ENCODE data around the gene EDNRB.
"Not testable (repeated sequence)": the region's sequence is repeated elsewhere in the genome, so short reads cannot be mapped to it uniquely, and the experiment has no call there.

The EDNRB gene

GRCh38 chr13:77871596-77871995, 47.0 kb downstream of the EDNRB start:
- peaks cover 9% of the 10 kb centered on the region for H3K4me1 ChIP-seq (ENCODE audit: insufficient read depth, low read length)
- no peak overlapping the region for H3K9ac ChIP-seq (ENCODE audit: low read depth, low read length)
- 0 out of 2 replicates have a peak, but pooled peaks cover 9% of the 10 kb centered on the region for H3K9me3 ChIP-seq (ENCODE audit: insufficient read depth, low read depth, low read length)
- H3K27ac ChIP-seq (ENCODE audit: low read depth, low read length), result no peak overlapping the region
- H3K36me3 ChIP-seq (ENCODE audit: insufficient read depth, low read length), result no peaks in the 10 kb centered on the region
- no peaks in the 10 kb centered on the region for H3K27me3 ChIP-seq (ENCODE audit: insufficient read depth, low read length)
- H3K4me3 ChIP-seq (ENCODE audit: low read length), result no peak overlapping the region

GRCh38 chr13:77868717-77869116, 49.9 kb downstream of the EDNRB start:
- H3K27me3 ChIP-seq (ENCODE audit: insufficient read depth, low read length), result no peaks in the 10 kb centered on the region
- 98% methylated on average over 1 of the region's 1 CpG for WGBS
- H3K9ac ChIP-seq (ENCODE audit: low read depth, low read length), result no peak overlapping the region

GRCh38 chr13:77866971-77867370, 51.7 kb downstream of the EDNRB start:
- H3K4me1 ChIP-seq (ENCODE audit: insufficient read depth, low read length), result no peaks in the 10 kb centered on the region; the same call in 1 of the 2 replicates

More at GRCh38 chr13:77868717-77869116, 49.9 kb downstream of the EDNRB start:
- 0 out of 2 replicates have a peak, but pooled peaks cover 9% of the 10 kb centered on the region for H3K9me3 ChIP-seq (ENCODE audit: insufficient read depth, low read depth, low read length)
- H3K36me3 ChIP-seq (ENCODE audit: insufficient read depth, low read length), result no peaks in the 10 kb centered on the region
- H3K4me3 ChIP-seq (ENCODE audit: low read length), result no peak overlapping the region
- H3K4me1 ChIP-seq (ENCODE audit: insufficient read depth, low read length), result no peaks in the 10 kb centered on the region
- H3K27ac ChIP-seq (ENCODE audit: low read depth, low read length), result no peak overlapping the region

DNA sequence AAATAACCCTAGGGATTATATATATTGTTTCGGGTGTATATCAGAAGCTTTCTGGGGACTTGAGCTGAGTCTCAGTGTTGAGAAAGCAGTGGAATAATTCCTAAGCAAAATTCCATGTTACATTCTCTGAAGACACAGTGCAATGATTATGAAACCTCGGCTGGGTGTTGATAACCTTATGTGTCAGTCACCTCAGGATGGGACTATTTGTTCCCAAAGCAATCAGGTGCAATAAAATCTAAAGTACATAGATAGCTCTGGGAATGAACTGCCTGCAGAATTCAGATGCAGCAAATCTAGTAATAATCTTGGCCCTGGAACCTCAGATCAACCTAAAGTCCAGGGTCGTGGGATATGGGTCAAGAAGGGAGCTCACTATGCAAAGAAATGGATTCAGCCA, 53.0 kb downstream of the EDNRB start:
- 0 out of 2 replicates have a peak, but pooled peaks cover 9% of the 10 kb centered on the region for H3K9me3 ChIP-seq (ENCODE audit: insufficient read depth, low read depth, low read length)
- H3K27me3 ChIP-seq (ENCODE audit: insufficient read depth, low read length), result no peaks in the 10 kb centered on the region
- H3K4me1 ChIP-seq (ENCODE audit: insufficient read depth, low read length), result peaks cover 6% of the 10 kb centered on the region; the same call in 1 of the 2 replicates
- no peak overlapping the region for H3K9ac ChIP-seq (ENCODE audit: low read depth, low read length)
- 85% methylated on average over 3 of the region's 3 CpGs for WGBS
- H3K27ac ChIP-seq (ENCODE audit: low read depth, low read length), result no peak overlapping the region
- no peaks in the 10 kb centered on the region for H3K36me3 ChIP-seq (ENCODE audit: insufficient read depth, low read length)
- no peak overlapping the region for H3K4me3 ChIP-seq (ENCODE audit: low read length)

More at GRCh38 chr13:77866971-77867370, 51.7 kb downstream of the EDNRB start:
- Histone ChIP-seq H3K9ac (ENCODE audit: low read depth, low read length) (no peak overlapping the region), H3K9me3 (ENCODE audit: insufficient read depth, low read depth, low read length) (0 out of 2 replicates have a peak, but pooled peaks cover 9% of the 10 kb centered on the region), H3K36me3 (ENCODE audit: insufficient read depth, low read length) (no peaks in the 10 kb centered on the region), H3K27me3 (ENCODE audit: insufficient read depth, low read length) (no peaks in the 10 kb centered on the region), H3K27ac (ENCODE audit: low read depth, low read length) (no peak overlapping the region), H3K4me3 (ENCODE audit: low read length) (no peak overlapping the region)

- peaks cover 24% of the 10 kb centered on the region for H3K4me1 ChIP-seq (ENCODE audit: insufficient read depth, low read length)
- 0 out of 2 replicates have a peak, but pooled peaks cover 8% of the 10 kb centered on the region for H3K9me3 ChIP-seq (ENCODE audit: insufficient read depth, low read depth, low read length)
- no peaks in the 10 kb centered on the region for H3K27me3 ChIP-seq (ENCODE audit: insufficient read depth, low read length)
- H3K9ac ChIP-seq (ENCODE audit: low read depth, low read length), result no peak overlapping the region
- WGBS, result 80% methylated on average over 3 of the region's 3 CpGs
- H3K27ac ChIP-seq (ENCODE audit: low read depth, low read length), result no peak overlapping the region
- no peaks in the 10 kb centered on the region for H3K36me3 ChIP-seq (ENCODE audit: insufficient read depth, low read length)
- no peak overlapping the region for H3K4me3 ChIP-seq (ENCODE audit: low read length)
Observed at GRCh38 chr13:77863144-77863543, 55.5 kb downstream of the EDNRB start.

DNA sequence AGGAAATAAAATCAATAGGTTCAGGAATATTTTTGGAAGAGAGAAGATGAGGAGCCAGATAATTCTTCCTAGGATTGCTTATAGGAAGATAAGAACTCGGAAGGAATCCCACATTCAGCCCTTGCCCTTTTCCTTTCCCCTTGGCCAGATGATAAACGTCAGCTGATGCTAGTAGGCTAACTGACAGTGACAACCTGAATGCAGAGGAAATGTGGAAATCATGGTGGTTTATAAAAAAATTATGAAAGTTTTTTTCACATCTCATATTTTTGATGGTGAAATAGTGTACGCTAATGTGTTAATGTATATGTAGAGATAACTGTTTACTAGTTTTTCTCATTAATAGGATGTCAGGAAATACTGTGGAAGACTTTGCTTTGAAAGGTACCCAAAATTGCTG, 56.9 kb downstream of the EDNRB start:
- Histone ChIP-seq H3K36me3 (ENCODE audit: insufficient read depth, low read length) (no peaks in the 10 kb centered on the region), H3K4me1 (ENCODE audit: insufficient read depth, low read length) (peaks cover 38% of the 10 kb centered on the region), H3K9ac (ENCODE audit: low read depth, low read length) (no peak overlapping the region)

GRCh38 chr13:77860507-77860981, 58.1 kb downstream of the EDNRB start:
- Histone ChIP-seq H3K9ac (ENCODE audit: low read depth, low read length) (no peak overlapping the region), H3K27me3 (ENCODE audit: insufficient read depth, low read length) (no peaks in the 10 kb centered on the region), H3K4me3 (ENCODE audit: low read length) (no peak overlapping the region), H3K4me1 (ENCODE audit: insufficient read depth, low read length) (peaks cover 45% of the 10 kb centered on the region), H3K9me3 (ENCODE audit: insufficient read depth, low read depth, low read length) (no peaks in the 10 kb centered on the region), H3K36me3 (ENCODE audit: insufficient read depth, low read length) (no peaks in the 10 kb centered on the region), H3K27ac (ENCODE audit: low read depth, low read length) (peak overlapping the region; percentile 4)
- WGBS, result 100% methylated on average over 1 of the region's 1 CpG

More for the DNA sequence above, 56.9 kb downstream of the EDNRB start:
- Histone ChIP-seq H3K27ac (ENCODE audit: low read depth, low read length) (no peak overlapping the region), H3K27me3 (ENCODE audit: insufficient read depth, low read length) (no peaks in the 10 kb centered on the region), H3K4me3 (ENCODE audit: low read length) (no peak overlapping the region), H3K9me3 (ENCODE audit: insufficient read depth, low read depth, low read length) (no peaks in the 10 kb centered on the region)
- 100% methylated on average over 2 of the region's 3 CpGs for WGBS

DNA sequence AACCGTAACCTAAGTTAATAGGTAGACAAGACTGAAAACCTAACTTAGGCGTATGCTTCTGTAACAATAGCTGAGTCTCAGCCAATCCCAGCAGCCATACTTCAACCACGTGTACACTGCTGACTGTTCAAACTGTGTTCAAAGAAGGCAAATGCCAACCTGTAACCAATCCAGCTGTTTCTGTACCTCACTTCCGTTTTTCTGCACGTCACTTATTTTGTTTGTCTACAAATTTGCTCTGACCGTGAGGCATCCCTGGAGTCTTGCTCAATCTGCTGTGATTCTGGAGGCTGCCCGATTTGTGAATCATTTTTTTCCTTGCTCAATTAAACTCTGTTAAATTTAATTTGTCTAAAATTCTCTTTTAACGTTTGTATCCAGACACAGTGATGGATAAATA, 59.2 kb downstream of the EDNRB start:
- Histone ChIP-seq H3K9ac (ENCODE audit: low read depth, low read length) (no peak overlapping the region), H3K4me1 (ENCODE audit: insufficient read depth, low read length) (peaks cover 56% of the 10 kb centered on the region), H3K36me3 (ENCODE audit: insufficient read depth, low read length) (no peaks in the 10 kb centered on the region), H3K27ac (ENCODE audit: low read depth, low read length) (no peak overlapping the region), H3K27me3 (ENCODE audit: insufficient read depth, low read length) (no peaks in the 10 kb centered on the region), H3K9me3 (ENCODE audit: insufficient read depth, low read depth, low read length) (no peaks in the 10 kb centered on the region), H3K4me3 (ENCODE audit: low read length) (no peak overlapping the region)
- 94% methylated on average over 8 of the region's 8 CpGs for WGBS

- H3K36me3 ChIP-seq (ENCODE audit: insufficient read depth, low read length), result no peaks in the 10 kb centered on the region
- no peak overlapping the region for H3K9ac ChIP-seq (ENCODE audit: low read depth, low read length)
- peaks cover 71% of the 10 kb centered on the region for H3K4me1 ChIP-seq (ENCODE audit: insufficient read depth, low read length)
- no peaks in the 10 kb centered on the region for H3K27me3 ChIP-seq (ENCODE audit: insufficient read depth, low read length)
- H3K4me3 ChIP-seq (ENCODE audit: low read length), result no peak overlapping the region
- H3K9me3 ChIP-seq (ENCODE audit: insufficient read depth, low read depth, low read length), result no peaks in the 10 kb centered on the region
- H3K27ac ChIP-seq (ENCODE audit: low read depth, low read length), result peak overlapping the region; percentile 27; the same call in 1 of the 2 replicates
Observed at GRCh38 chr13:77857531-77858209, 61.0 kb downstream of the EDNRB start.

- Histone ChIP-seq H3K27ac (ENCODE audit: low read depth, low read length) (peak overlapping the region; percentile 94), H3K4me3 (ENCODE audit: low read length) (no peak overlapping the region)
- 2% methylated on average over 4 of the region's 4 CpGs for WGBS
Observed at GRCh38 chr13:77853703-77854102, 64.9 kb downstream of the EDNRB start.

DNA sequence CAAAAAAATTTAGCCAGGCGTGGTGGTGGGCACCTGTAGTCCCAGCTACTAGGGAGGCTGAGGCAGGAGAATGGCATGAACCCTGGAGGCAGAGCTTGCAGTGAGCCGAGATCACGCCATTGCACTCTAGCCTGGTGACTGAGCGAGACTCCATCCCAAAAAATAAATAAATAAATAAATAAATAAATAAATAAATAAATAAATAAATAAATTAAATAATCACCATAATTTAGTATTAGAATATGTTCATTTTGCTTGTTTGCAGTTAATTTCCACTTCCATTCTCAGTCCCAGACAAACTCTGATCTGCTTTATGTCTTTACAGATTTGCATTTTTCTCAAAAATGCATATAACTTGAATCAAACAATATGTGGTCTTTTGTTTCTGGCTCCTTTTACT, 70.6 kb downstream of the EDNRB start:
- H3K27me3 ChIP-seq (ENCODE audit: insufficient read depth, low read length); H3K27ac ChIP-seq (ENCODE audit: low read depth, low read length); H3K9ac ChIP-seq (ENCODE audit: low read depth, low read length); H3K4me3 ChIP-seq (ENCODE audit: low read length); H3K36me3 ChIP-seq (ENCODE audit: insufficient read depth, low read length); H3K4me1 ChIP-seq (ENCODE audit: insufficient read depth, low read length): not testable (repeated sequence)
- peaks cover 25% of the 10 kb centered on the region for H3K9me3 ChIP-seq (ENCODE audit: insufficient read depth, low read depth, low read length)
- WGBS, result 93% methylated on average over 3 of the region's 4 CpGs

More at GRCh38 chr13:77853703-77854102, 64.9 kb downstream of the EDNRB start:
- H3K4me1 ChIP-seq (ENCODE audit: insufficient read depth, low read length), result peaks cover 55% of the 10 kb centered on the region
- H3K27me3 ChIP-seq (ENCODE audit: insufficient read depth, low read length), result no peaks in the 10 kb centered on the region
- peaks cover 3% of the 10 kb centered on the region; the same call in 1 of the 2 replicates for H3K36me3 ChIP-seq (ENCODE audit: insufficient read depth, low read length)
- H3K9ac ChIP-seq (ENCODE audit: low read depth, low read length), result peak overlapping the region; percentile 62; the same call in 1 of the 2 replicates
- peaks cover 19% of the 10 kb centered on the region for H3K9me3 ChIP-seq (ENCODE audit: insufficient read depth, low read depth, low read length)

All from HUES64 (cell line).